ENCODE results near the gene CHRNA4. TPM values are rescaled to one million over a fixed set of nuclear protein-coding genes. Genes with fewer than 3 reads are reported as not detected.
A peak's percentile ranks its signal among the peaks of the same experiment; 100 is the strongest.

Gene CHRNA4
- total and polyA plus RNA-seq, 2 of the 13 experiments (the other 11 are each of a cell fraction or from before 2014, with no cell fraction given): not detected

DNA sequence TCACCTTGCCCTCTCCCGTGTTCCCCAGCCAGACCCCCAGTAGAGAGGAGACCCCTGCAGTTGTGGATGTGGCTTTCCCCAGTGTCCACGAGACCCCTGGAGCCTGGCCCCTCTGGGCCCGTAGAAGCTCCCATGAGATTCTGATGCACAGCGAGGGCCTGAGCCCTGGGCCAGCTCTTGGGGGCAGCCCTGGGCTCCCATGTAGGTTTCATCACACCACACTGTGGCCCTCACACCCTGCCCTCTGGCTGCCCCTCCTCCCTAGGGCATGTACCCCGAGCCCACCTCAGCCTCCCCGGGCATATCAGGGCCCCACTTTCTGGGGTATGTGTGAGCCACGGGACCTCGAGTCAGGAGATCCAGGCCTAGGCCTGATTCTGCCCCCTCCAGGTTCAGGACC lies 7.0 kb upstream of the CHRNA4 start:
- WGBS (ENCODE audit: low lambda C conversion rate): 36% methylated on average over 8 of the region's 8 CpGs
- no peak overlapping the region for H3K4me2 ChIP-seq (ENCODE audit: low read depth, low read length)
- no TSS peak for BruUV-seq (replicated peaks)
- POLR2A ChIA-PET: interaction anchor here (1.3 kb wide), 1 partner anchor 10 kb away, joined by 3 read pairs; no protein-coding TSS in a partner anchor
- H3K79me2 ChIP-seq (ENCODE audit: insufficient read depth, low read length): no peaks in the 10 kb centered on the region
- peaks cover 42% of the 10 kb centered on the region for H3K4me1 ChIP-seq (ENCODE audit: insufficient read depth, low read length)
- no peak for FAIRE-seq
- TF ChIP-seq, protein P1, sequence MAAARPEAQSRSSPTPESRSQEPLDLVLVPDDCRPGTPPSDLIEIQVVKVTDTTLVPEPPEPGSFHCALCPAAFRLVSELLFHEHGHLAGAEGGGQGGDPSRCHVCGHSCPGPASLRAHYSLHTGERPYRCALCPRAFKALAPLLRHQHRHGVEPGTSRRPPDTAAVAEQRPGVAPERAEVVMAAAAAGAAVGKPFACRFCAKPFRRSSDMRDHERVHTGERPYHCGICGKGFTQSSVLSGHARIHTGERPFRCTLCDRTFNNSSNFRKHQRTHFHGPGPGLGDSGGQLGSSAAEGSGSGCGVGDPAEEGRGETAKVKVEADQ (CRISPR knock-in tag; IDR thresholded peaks at IDR 0.05; ENCODE audit: borderline replicate concordance): 0 out of 2 replicates have a peak, but pooled peaks have one; percentile 3
- TF ChIP-seq ETV6 (CRISPR knock-in tag; conservative IDR thresholded peaks at IDR 0.05) (no peak), ZNF44 (CRISPR knock-in tag; IDR thresholded peaks at IDR 0.05) (no peak)
- H3K36me3 ChIP-seq (replicated peaks in 1 of 2; ENCODE audit: control insufficient read depth in 1 of 2, insufficient read depth in 2 of 2, low read length in 2 of 2): no peaks in the 10 kb centered on the region
- in situ Hi-C loops (cut with HindIII; ENCODE audit: extremely low pct_ligation_motif_present, low pct_unique_long_range_greater_than_20kb) (no loop called here), intact Hi-C loops (cut with micrococcal nuclease; ENCODE audit: unreplicated experiment) (no loop called here)
- no peaks in the 10 kb centered on the region for H3K9me3 ChIP-seq (ENCODE audit: low read length)
- H3K27me3 ChIP-seq (ENCODE audit: control insufficient read depth in 1 of 2, insufficient read depth in 2 of 2, low read length in 2 of 2): peaks cover 26 to 90% of the 10 kb centered on the region in 2 experiments
- H3K9ac ChIP-seq (ENCODE audit: insufficient read depth, low read depth, low read length): no peak overlapping the region
- no peak overlapping the region for H2AFZ ChIP-seq (ENCODE audit: low read length)
- H4K20me1 ChIP-seq (ENCODE audit: insufficient read depth, low read length): peaks cover 18% of the 10 kb centered on the region; the same call in 1 of the 2 replicates
- no peak overlapping the region for H3K4me3 ChIP-seq (replicated peaks in 1 of 3; ENCODE audit: insufficient read depth in 1 of 3, low read depth in 2 of 3, low read length in 3 of 3)
- CTCF ChIA-PET (ENCODE audit: low intra/inter-chr PET ratio, low total read pairs): no interaction called here
- ATAC-seq: no peak
- H3K27ac ChIP-seq (ENCODE audit: extremely low read length, insufficient read depth, low read length): no peak overlapping the region
- DNase-seq (ENCODE audit: low spot score): no peak

DNA sequence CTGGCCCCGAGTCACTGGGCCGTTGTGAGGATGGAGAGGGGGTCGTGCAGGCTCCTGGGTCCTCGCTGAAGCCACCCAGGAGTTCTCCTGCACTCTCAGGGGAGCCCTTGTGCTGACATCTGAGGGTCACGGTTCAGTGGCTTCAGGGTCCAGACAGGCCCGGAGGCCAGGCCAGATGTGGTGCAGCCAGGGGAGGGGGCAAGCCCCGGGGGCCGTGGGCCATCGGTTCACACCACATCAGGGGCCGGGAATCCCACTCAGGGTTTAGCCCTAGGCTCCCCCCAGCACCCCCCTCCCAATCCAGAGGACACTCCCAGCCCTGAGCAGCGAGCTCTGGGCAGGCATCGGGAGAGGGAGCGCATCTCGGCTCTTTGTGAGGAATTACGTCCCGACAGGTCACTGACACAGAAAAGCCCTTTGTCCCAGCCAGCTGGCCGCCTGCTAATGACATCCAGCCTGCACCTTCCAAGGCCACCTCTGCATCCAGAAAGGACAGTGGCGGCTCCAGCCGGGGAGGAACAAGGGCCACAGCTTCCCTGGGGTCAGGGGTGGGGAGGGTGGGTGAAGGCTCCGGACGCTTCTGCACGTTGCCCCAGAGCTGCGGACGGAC lies 6.4 kb upstream of the CHRNA4 start:
- Histone ChIP-seq H3K4me2 (ENCODE audit: low read depth, low read length) (no peak overlapping the region), H3K9me3 (ENCODE audit: low read length) (no peaks in the 10 kb centered on the region), H3K27ac (ENCODE audit: extremely low read length, insufficient read depth, low read length) (no peak overlapping the region), H3K36me3 (replicated peaks in 1 of 2; ENCODE audit: control insufficient read depth in 1 of 2, insufficient read depth in 2 of 2, low read length in 2 of 2) (no peaks in the 10 kb centered on the region; a peak in 1 of 5 replicates), H3K4me1 (ENCODE audit: insufficient read depth, low read length) (peaks cover 48% of the 10 kb centered on the region), H3K4me3 (replicated peaks in 1 of 3; ENCODE audit: insufficient read depth in 1 of 3, low read depth in 2 of 3, low read length in 3 of 3) (no peak overlapping the region; a peak in 1 of 6 replicates), H3K79me2 (ENCODE audit: insufficient read depth, low read length) (no peaks in the 10 kb centered on the region), H3K9ac (ENCODE audit: insufficient read depth, low read depth, low read length) (no peak overlapping the region), H2AFZ (ENCODE audit: low read length) (no peak overlapping the region), H4K20me1 (ENCODE audit: insufficient read depth, low read length) (peaks cover 18% of the 10 kb centered on the region; the same call in 1 of the 2 replicates), H3K27me3 (ENCODE audit: control insufficient read depth in 1 of 2, insufficient read depth in 2 of 2, low read length in 2 of 2) (peaks cover 23 to 90% of the 10 kb centered on the region in 2 experiments)
- DNase-seq (ENCODE audit: low spot score) (peak; percentile 39), ATAC-seq (peak; percentile 35), FAIRE-seq (peak; percentile 53)
- BruUV-seq (replicated peaks): no TSS peak
- WGBS (ENCODE audit: low lambda C conversion rate): 15% methylated on average over 16 of the region's 24 CpGs
- in situ Hi-C loops (cut with HindIII; ENCODE audit: extremely low pct_ligation_motif_present, low pct_unique_long_range_greater_than_20kb): no loop called here
- POLR2A ChIA-PET: interaction anchor here (1.3 kb wide), 1 partner anchor 11 kb away, joined by 3 read pairs; no protein-coding TSS in a partner anchor
- CTCF ChIA-PET (ENCODE audit: low intra/inter-chr PET ratio, low total read pairs): no interaction called here
- intact Hi-C loops (cut with micrococcal nuclease; ENCODE audit: unreplicated experiment): loop anchor here (2.0 kb wide), 1 partner anchor 31 kb away; no protein-coding TSS in a partner anchor
- no peak for TF ChIP-seq ERF (CRISPR knock-in tag; IDR thresholded peaks at IDR 0.05)
- no peak for TF ChIP-seq ZNF367 (CRISPR knock-in tag; IDR thresholded peaks at IDR 0.05; ENCODE audit: borderline replicate concordance)
- no peak for TF ChIP-seq MBNL3 (CRISPR knock-in tag; conservative IDR thresholded peaks at IDR 0.05)
- 0 out of 2 replicates have a peak, but pooled peaks have one; percentile 14 for TF ChIP-seq MED1 (CRISPR knock-in tag; IDR thresholded peaks at IDR 0.05)
- no peak for TF ChIP-seq ARNT (IDR thresholded peaks at IDR 0.05)
- TF ChIP-seq SRSF4 (IDR thresholded peaks at IDR 0.05; ENCODE audit: low read depth, low read length, poor library complexity, severe bottlenecking): no peak
- no peak for TF ChIP-seq YY1 (IDR thresholded peaks at IDR 0.05; ENCODE audit: insufficient read depth, insufficient replicate concordance, low read depth, low read length)
- TF ChIP-seq ATF7 (IDR thresholded peaks at IDR 0.05): no peak
- TF ChIP-seq ATF7 (CRISPR knock-in tag; IDR thresholded peaks at IDR 0.05): 0 out of 2 replicates have a peak, but pooled peaks have one; percentile 33
- TF ChIP-seq, protein P2, sequence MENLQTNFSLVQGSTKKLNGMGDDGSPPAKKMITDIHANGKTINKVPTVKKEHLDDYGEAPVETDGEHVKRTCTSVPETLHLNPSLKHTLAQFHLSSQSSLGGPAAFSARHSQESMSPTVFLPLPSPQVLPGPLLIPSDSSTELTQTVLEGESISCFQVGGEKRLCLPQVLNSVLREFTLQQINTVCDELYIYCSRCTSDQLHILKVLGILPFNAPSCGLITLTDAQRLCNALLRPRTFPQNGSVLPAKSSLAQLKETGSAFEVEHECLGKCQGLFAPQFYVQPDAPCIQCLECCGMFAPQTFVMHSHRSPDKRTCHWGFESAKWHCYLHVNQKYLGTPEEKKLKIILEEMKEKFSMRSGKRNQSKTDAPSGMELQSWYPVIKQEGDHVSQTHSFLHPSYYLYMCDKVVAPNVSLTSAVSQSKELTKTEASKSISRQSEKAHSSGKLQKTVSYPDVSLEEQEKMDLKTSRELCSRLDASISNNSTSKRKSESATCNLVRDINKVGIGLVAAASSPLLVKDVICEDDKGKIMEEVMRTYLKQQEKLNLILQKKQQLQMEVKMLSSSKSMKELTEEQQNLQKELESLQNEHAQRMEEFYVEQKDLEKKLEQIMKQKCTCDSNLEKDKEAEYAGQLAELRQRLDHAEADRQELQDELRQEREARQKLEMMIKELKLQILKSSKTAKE (CRISPR knock-in tag; IDR thresholded peaks at IDR 0.05; ENCODE audit: borderline replicate concordance): no peak
- no peak for TF ChIP-seq ZKSCAN8 (CRISPR knock-in tag; IDR thresholded peaks at IDR 0.05; ENCODE audit: borderline replicate concordance)
- no peak for TF ChIP-seq NRL (CRISPR knock-in tag; IDR thresholded peaks at IDR 0.05; ENCODE audit: borderline replicate concordance)
- TF ChIP-seq ZFP82 (CRISPR knock-in tag; IDR thresholded peaks at IDR 0.05; ENCODE audit: borderline replicate concordance): no peak
